Measurements from ENCODE around the gene USP3. TPM values are rescaled to one million over a fixed set of nuclear protein-coding genes. Genes with fewer than 3 reads are reported as not detected.
A peak's percentile ranks its signal among the peaks of the same experiment; 100 is the strongest.

The USP3 gene
- total and polyA plus RNA-seq, 2 donors (not counting 3 experiments of a cell fraction or from before 2014, with no cell fraction given) = 18.8 to 52.4 TPM

DNA sequence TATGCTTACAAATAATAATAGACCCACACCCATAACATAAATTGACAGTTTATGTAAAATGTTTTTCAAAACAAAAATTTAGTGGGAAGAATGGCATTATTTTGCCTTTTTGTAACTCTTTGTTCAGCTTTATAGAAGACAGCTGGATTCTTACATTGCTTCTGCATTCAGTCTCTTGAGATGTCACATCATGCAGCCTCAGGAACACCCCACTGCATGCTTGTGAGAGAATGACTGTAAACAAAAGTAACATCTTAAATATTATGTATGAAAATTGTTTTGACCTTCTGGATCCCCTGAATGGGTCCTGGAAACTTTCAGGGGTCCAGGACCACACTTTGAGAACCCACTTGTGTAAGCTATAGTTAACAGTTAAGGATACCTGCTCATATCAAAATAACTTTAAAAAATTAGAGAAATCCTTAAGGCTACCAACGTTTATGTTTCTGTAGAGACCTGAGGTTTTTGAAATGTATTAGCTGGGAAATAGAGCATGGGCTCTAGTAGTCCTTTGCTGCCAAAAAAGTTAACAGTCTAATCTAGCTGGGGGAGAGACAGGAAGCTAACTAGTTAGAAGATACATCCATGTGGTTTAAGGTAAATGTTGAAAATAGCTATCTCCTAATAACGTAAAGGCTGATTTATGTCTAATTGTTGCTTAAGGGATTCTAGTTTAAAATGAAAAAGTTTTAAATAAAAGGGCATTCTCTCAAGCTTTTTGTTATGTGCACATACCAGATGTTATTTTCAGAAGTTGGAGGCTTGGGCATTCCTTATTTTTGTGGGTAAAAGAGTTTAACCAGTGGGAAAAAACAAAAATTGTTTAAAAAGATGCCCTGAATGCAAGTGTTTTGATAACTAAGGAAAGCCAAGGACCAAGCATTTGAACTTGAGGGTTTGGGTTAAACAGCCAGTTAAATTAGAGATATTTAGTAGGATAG lies 3.8 kb downstream of the USP3 start:
- intact Hi-C loops (cut with micrococcal nuclease) (no loop called here), dilution Hi-C loops (cut with MboI; ENCODE audit: extremely low pct_ligation_motif_present, low sequenced_read_pairs) (no loop called here)
- H3K4me2 ChIP-seq (ENCODE audit: insufficient read depth, low read length) = peak overlapping the region; percentile 92
- peaks cover 55% of the 10 kb centered on the region for H3K4me1 ChIP-seq (ENCODE audit: control insufficient read depth, extremely low read depth, insufficient read depth, low read length)
- H3K9me1 ChIP-seq (replicated peaks; ENCODE audit: control insufficient read depth, extremely low read depth, insufficient read depth, low read length) = peaks cover 4% of the 10 kb centered on the region
- DNase-seq (ENCODE audit: low read depth, low spot score) (no peak), FAIRE-seq (no peak)
- H2AFZ ChIP-seq (ENCODE audit: low read depth, low read length) = no peak overlapping the region
- no peaks in the 10 kb centered on the region for H3K36me3 ChIP-seq (ENCODE audit: control insufficient read depth in 2 of 2, extremely low read depth in 1 of 2, insufficient read depth in 2 of 2, low read length in 2 of 2)
- no peaks in the 10 kb centered on the region for H3K9me3 ChIP-seq (replicated peaks; ENCODE audit: control insufficient read depth, insufficient read depth, low read length)
- CTCF ChIA-PET = interaction anchor here (0.8 to 6.4 kb wide), 9 partner anchors 11 to 106 kb away, joined by 3 to 36 read pairs (median 4); no protein-coding TSS in a partner anchor
- no peak overlapping the region for H3K4me3 ChIP-seq (replicated peaks in 1 of 3; ENCODE audit: insufficient read depth in 1 of 3, low read depth in 1 of 3, low read length in 3 of 3)
- H4K20me1 ChIP-seq (replicated peaks; ENCODE audit: control insufficient read depth, extremely low read depth, insufficient read depth, low read length) = peaks cover 19% of the 10 kb centered on the region
- no peak overlapping the region for H3K27ac ChIP-seq (ENCODE audit: insufficient read depth, low read depth, low read length)
- H3K27me3 ChIP-seq (ENCODE audit: control insufficient read depth in 2 of 2, insufficient read depth in 2 of 2, low read length in 2 of 2) = no peaks in the 10 kb centered on the region
- no TSS peak for BruUV-seq (replicated peaks)
- H3K9ac ChIP-seq (replicated peaks; ENCODE audit: extremely low read depth, insufficient read depth, low read length) = no peak overlapping the region
- POLR2A ChIA-PET = no interaction called here
- no peak for TF ChIP-seq FOS (IDR thresholded peaks at IDR 0.05; ENCODE audit: borderline replicate concordance, insufficient read depth, low read length)
- TF ChIP-seq GATA2 (IDR thresholded peaks at IDR 0.05; ENCODE audit: insufficient read depth, insufficient read length, low read depth, low read length) = no peak
- TF ChIP-seq, protein P1, sequence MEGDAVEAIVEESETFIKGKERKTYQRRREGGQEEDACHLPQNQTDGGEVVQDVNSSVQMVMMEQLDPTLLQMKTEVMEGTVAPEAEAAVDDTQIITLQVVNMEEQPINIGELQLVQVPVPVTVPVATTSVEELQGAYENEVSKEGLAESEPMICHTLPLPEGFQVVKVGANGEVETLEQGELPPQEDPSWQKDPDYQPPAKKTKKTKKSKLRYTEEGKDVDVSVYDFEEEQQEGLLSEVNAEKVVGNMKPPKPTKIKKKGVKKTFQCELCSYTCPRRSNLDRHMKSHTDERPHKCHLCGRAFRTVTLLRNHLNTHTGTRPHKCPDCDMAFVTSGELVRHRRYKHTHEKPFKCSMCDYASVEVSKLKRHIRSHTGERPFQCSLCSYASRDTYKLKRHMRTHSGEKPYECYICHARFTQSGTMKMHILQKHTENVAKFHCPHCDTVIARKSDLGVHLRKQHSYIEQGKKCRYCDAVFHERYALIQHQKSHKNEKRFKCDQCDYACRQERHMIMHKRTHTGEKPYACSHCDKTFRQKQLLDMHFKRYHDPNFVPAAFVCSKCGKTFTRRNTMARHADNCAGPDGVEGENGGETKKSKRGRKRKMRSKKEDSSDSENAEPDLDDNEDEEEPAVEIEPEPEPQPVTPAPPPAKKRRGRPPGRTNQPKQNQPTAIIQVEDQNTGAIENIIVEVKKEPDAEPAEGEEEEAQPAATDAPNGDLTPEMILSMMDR (IDR thresholded peaks at IDR 0.05; ENCODE audit: extremely low read depth in 1 of 2, insufficient read depth in 1 of 2, low read depth in 1 of 2, low read length in 2 of 2) = no peak
- no peak for TF ChIP-seq MYC (IDR thresholded peaks at IDR 0.05; ENCODE audit: low read depth, low read length)
- TF ChIP-seq EZH2 (IDR thresholded peaks at IDR 0.05; ENCODE audit: borderline replicate concordance, low read depth, low read length, severe bottlenecking) = no peak
- TF ChIP-seq, protein P2, sequence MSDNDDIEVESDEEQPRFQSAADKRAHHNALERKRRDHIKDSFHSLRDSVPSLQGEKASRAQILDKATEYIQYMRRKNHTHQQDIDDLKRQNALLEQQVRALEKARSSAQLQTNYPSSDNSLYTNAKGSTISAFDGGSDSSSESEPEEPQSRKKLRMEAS (IDR thresholded peaks at IDR 0.05; ENCODE audit: insufficient read depth, insufficient read length) = no peak
- no peak for TF ChIP-seq JUN (IDR thresholded peaks at IDR 0.05; ENCODE audit: borderline replicate concordance, insufficient read depth, insufficient read length, low read depth)
- no peak for TF ChIP-seq POLR2A (IDR thresholded peaks at IDR 0.05; ENCODE audit: low read depth, low read length)
- no peak for TF ChIP-seq POLR2AphosphoS5 (IDR thresholded peaks at IDR 0.05; ENCODE audit: insufficient read depth, low read depth, low read length)
- peaks cover 85% of the 10 kb centered on the region for H3K79me2 ChIP-seq (ENCODE audit: control insufficient read depth, insufficient read depth, low read length)

All from endothelial cell of umbilical vein (primary cell).